HG02970 (cell line): Measurements from ENCODE around the gene ARPC1A.
"Not testable (repeated sequence)": the region's sequence is repeated elsewhere in the genome, so short reads cannot be mapped to it uniquely, and the experiment has no call there.

Experiments
- ATAC-seq: cut with Tn5 transposase; IDR thresholded peaks from one replicate; pipeline ENCODE4 v1.9.1; 2021; ENCODE audit warnings: mild to moderate bottlenecking, moderate library complexity, moderate number of reproducible peaks; ENCODE audit not compliant: unreplicated experiment, low FRiP score

ARPC1A gene

DNA sequence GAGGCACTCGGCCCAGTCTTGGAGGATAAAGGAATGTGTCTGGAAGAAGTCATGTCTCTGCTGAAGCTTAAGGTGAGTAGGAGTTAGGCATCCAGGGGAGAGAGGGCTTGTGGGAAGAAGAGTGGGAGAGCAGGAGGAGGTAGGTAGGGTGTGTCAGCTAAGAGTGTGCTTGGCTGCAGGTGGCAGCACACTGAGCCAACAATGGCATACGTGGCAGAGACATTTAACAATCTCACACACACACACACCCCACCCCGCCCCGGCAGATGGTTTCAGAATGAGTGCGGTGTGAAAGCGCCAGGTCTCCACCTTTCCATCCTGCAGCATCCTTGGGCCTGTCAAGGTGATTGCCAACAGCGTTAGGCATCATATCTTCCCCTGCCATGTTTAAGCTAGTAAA lies 11.2 kb upstream of the ARPC1A start:
- ATAC-seq = no peak

GRCh38 chr7:99320371-99320770 lies 5.3 kb upstream of the ARPC1A start:
- ATAC-seq = no peak

GRCh38 chr7:99322659-99323058 lies 3.0 kb upstream of the ARPC1A start:
- ATAC-seq = not testable (repeated sequence)

DNA sequence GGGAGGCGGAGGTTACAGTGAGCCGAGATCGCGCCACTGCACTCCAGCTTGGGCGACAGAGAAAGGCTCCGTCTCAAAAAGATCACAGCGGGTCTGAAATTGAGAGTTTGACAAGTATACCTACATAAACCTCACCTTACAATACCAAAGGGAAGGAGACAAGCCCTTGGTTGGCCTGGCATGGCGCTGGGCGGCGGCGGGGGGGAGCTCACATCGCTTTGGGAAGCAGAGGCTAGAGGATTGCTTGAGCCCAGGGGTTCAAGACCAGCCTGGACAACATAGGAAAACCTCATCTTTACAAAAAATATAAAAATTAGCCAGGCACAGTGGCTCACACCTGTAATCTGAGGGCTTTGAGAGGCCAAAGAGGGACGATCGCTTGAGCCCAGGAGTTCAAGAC lies 1.1 kb upstream of the ARPC1A start:
- no peak for ATAC-seq

GRCh38 chr7:99325001-99325493 lies 651 bp upstream of the ARPC1A start:
- ATAC-seq = no peak

DNA sequence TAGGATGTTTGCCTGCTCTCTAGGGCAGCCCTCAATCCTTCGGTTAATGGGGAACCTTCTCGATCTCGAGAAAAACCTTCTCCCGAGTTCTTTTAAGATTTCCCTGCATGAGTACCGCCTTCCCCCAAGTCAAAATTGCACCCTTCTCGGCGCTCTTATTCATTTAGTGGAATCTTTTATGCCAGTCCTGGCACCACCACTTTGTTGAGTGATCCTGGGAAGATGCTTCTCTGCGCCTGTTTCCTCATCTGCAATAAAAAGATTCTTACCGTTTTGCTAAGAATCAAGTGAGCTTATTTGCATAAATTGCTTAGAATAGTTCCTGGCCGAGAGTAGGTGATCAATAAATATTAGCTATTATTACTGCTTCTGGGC lies 697 bp downstream of the ARPC1A start:
- ATAC-seq = no peak

GRCh38 chr7:99330314-99330961 lies 4.7 kb downstream of the ARPC1A start:
- ATAC-seq = not testable (repeated sequence)

DNA sequence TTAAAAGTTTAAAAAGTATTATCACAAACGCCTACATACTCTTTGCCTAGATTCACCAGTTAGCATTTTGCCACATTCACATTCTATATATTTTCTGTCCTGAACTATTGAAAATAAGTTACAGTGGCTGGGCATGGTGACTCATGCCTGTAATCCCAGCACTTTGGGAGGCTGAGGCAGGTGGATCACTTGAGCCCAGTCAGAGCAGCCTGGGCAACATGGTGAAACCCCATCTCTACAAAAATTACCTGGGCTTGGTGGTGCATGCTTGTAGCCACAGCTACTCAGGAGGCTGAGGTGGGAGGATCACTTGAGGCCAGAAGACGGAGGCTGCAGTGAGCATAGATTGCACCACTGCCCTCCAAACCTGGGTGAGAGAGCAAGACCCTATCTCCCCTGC lies 5.3 kb downstream of the ARPC1A start:
- no peak for ATAC-seq

DNA sequence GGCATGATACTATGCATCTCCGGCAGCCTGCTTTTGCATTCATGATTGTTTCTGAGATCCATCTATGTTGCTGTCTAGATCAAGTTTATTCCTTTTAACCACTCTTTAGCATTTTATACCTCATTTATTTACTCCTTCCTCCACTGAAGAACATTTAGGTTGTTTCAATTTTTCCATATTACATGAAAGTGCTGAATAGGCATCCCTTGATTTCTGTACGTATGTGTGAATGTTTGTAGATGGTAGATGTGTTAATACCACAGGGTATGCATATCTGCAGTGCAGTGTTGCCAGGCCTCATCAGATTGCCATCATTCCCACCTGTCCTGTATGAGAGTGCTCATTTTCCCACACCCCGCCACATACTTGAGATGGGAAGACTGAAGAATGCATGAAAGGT lies 13.9 kb downstream of the ARPC1A start:
- ATAC-seq = no peak

DNA sequence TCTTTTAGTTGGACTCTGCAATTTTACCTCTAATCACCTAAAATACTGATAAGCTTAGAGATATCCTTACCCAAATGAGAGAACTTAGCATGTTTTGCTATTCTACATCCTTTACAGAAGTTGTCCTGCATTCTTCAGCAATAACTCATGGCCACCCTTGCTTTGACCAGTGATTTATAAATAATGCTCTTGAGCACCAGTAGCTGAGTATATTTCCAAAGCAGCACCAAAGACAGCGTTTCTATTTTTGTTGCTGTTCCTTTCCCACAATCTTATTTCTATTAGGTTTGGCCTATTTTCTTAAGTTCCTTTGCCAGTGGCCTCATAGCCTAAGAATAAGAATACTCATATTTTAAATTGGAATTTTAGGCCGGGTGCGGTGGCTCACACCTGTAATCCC lies 15.0 kb downstream of the ARPC1A start:
- no peak for ATAC-seq

DNA sequence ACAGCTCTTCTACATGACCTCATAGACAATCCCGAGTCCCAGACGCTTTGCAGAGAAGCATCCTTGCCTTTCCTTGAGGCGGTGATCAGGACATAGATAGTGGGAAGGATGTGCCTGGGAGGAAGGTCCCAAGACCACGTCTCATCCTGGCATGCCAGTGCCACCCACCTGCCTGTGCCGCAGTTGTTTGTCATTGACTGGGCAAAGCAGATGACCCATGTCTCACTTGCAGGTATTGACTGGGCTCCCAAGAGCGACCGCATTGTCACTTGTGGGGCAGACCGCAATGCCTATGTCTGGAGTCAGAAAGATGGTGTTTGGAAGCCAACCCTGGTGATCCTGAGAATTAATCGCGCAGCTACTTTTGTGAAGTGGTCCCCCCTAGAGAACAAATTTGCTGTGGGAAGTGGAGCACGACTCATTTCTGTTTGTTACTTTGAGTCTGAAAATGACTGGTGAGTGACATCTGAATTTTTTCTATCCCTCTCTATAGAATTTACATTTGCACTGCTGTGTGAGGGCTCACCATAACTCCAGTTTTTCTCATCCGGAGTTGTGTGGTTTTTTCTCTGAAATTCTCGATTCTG lies 18.5 kb downstream of the ARPC1A start:
- no peak for ATAC-seq

GRCh38 chr7:99350641-99351040 lies 24.9 kb downstream of the ARPC1A start:
- ATAC-seq = not testable (repeated sequence)

GRCh38 chr7:99352247-99352646 lies 26.5 kb downstream of the ARPC1A start:
- ATAC-seq = no peak

GRCh38 chr7:99355098-99355497 lies 29.4 kb downstream of the ARPC1A start:
- no peak for ATAC-seq

DNA sequence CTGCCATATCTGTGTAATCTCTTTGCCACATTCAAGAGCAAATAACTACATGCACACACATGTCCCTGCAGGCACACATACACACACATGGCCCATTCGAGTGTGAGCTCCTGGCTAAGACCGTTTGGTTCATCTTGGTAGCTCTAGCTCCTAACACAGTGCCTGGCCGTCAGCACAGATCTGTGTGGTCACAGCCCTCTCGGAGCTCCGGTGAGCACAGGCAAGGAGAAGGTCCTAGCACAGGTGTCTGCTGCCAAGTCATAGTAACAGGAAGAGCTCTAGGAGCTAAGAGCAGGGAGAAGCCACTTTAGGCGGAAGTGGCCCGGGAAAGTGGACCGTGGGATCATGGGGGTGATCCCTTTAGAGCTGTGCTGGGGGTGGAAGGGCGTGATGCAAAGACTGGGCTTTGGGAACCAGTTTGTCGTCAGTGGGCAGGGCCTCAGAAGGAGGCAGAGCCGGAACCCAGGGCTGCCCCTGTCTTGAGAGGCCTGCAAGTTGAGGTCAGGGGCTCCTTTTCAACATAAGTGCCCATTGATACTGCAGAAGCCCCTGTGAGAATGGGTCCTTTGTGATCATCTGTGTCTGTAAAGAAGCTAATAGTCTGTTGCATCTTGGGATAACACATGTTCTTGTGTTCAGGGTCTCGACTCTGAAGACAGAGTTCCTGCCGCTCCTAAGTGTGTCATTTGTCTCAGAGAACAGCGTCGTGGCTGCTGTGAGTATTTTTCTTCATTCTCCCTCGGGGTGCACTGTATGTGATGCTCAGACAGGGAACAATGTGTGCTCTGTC lies 32.2 kb downstream of the ARPC1A start:
- ATAC-seq = no peak

- ATAC-seq = not testable (repeated sequence)
Observed at GRCh38 chr7:99358521-99358920, 32.8 kb downstream of the ARPC1A start.

DNA sequence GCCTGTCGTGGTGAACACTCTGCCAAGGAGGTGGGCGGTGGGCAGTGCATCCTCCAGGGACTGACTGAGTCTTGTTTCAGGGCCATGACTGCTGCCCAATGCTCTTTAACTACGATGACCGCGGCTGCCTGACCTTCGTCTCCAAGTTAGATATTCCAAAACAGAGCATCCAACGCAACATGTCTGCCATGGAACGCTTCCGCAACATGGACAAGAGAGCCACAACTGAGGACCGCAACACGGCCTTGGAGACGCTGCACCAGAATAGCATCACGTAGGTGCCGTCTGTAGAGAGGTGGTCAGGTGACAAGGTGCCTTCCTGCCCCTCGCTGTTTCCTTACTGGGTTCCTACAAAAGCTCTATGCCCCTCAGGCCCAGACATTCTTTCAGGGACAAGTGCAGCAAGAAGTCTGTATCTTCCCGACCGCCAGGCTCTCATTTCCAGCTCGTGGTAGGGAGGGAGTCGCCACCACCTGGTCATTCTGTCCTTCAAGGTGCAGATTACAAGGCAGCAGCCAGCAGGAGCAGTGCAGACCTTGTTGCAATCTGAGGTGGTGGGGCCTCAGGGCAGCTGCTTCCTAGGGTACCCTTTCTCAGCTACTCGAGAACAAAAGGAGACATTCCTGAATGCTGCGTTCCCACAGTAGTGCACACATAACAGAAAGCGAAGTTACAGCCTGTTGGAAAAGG lies 33.9 kb downstream of the ARPC1A start:
- no peak for ATAC-seq

GRCh38 chr7:99362801-99363200 lies 37.1 kb downstream of the ARPC1A start:
- ATAC-seq = no peak

GRCh38 chr7:99363286-99363685 lies 37.6 kb downstream of the ARPC1A start:
- ATAC-seq = no peak

GRCh38 chr7:99365318-99366141 lies 39.8 kb downstream of the ARPC1A start:
- ATAC-seq = no peak
